Fibroblast of gingiva (primary cell): ENCODE data around the gene LARP4B.

ENCODE experiments used
- DNase-seq: peaks from one replicate; pipeline ENCODE4 v3.0.0-alpha.2; 2011; ENCODE audit warnings: low read depth

LARP4B gene

DNA sequence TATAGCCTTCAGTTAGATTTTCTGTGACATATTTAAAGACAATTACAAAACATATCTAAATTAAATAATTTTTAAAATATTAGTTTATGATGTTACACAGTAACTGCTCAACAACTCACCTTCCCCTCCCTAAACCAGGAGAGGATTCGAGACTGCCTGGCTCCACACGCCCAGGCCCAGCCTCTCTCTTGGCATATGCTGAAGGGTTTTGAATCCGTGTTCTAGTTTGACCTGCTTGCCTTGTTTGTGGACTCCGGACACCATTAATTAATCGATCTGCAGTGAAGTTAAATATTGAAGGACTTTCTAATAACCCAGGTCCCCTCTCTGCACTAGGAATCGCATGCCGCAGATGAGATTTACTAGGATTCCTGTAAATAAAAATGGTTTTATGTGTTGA, 106.6 kb downstream of the LARP4B start:
- DNase-seq = no peak

DNA sequence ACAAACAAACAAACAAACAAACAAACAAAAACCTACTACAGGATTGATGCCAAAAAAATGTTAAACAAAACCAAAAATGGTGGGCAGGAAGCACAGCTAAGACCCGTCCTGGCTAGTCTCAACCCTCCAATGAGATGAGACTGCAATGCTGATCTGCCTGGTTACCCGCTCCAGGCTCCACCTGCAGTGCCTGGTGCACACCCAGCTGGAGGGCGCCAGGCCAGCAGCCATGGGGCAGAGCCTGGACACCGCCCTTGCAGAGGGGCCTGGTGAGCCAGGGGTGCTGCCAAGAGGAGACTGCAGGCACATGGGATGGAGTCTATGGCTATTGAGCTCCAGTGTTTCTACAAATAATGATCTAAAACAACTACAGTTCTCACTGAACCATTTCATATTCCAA, 107.0 kb downstream of the LARP4B start:
- DNase-seq = no peak

DNA sequence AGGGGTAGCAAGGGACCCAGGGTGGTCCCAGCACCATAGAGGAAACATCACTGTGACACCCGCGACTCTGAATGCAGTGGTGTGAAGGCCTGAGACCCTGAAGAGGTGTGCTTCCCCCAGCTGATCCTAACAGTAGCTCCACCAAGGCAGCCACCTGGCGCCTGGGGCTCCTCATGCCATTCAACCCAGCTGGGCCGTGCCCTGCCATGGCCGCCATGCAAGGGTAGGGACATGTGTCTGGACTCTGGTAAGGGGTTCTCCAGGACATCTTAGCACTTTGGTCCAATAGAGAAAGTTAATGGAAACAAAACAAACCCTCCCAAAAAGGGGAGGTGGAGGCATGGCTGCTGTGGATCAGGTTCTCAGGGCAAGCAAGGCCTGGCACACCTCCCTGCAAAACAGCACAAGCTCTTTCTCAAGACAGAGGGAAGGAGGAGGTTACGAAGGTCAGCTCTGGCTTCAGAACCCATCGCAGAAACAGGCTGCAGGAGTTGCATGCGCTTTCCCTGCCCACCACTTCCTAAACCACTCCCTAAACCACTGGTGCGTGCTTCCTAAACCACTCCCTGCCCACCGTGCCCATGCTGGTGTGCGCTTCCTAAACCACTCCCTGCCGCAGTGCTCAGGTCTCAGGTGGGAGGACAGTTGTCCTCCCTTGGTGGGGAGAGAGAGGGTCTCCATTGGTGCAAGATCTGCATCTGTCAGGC, 108.7 kb downstream of the LARP4B start:
- no peak for DNase-seq

DNA sequence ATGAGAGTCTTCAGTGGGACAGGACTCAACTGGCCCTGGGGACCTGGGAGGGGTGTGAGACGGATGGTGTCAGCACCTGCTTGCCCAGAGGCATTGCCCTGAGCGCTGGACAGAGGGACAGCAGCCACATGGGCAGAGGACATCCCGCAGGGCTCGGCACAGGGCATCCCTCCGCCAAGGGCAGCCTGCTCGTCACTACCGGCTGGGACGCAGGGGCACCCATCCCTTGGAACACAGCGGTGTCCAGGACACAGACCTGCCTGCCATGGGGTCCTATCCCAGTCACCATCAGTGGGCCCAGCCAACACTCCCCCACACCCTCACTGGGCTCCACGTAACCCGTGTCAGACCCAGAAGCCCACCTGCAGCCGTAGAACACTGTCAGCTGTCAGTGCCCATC, 109.3 kb downstream of the LARP4B start:
- DNase-seq = no peak

DNA sequence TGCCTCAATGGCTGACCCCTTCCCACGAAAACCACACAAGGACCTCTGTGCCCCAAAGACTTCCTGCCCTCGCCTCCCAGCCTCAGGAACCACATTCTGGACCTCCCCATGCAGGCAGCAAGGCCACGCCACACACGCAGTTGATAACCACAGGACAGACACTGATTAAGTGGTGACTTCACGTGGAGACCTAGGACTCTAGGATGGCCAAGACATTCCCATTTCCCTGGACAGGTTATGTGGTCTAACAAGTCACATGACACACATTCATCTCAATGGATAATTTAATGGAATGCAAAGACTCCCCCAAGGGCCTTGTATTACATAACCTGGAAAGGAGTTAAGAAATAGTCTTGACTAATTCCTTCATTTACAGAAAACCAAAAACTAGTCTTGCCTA, 110.2 kb downstream of the LARP4B start:
- DNase-seq = peak; percentile 22

DNA sequence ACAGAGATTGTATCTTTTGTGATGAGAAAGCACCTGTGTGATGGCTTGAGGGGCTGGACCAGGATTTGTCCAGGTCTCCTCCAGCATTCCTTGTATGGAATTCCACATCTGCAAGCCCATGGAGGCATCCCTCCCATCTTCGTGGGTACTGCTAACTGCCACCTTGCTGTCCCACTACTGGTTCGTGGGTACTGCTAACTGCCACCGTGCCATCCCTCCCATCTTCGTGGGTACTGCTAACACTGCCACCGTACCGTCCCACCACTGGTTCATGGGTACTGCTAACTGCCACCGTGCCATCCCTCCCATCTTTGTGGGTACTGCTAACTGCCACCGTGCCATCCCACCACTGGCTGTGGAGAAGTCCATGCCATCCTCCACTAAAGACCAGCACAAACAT, 111.7 kb downstream of the LARP4B start:
- no peak for DNase-seq

DNA sequence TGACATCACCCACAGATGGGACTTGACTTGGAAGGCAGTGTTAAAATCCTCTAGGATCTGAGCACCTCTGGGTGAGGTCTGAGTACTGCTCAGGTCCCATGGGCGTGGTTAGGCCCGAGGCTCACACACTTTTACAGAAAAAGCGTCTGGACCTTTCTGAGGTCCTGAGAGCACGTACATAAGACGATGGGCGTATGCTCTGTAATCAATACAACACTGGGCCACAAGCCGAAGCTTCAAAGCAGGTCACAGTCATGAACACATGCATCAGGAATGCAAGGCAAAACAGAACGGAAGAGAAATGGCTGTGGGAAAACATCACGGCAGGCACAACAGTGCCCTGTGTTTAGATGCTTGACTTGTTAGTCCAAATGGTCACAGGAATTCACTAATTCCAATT, 112.2 kb downstream of the LARP4B start:
- no peak for DNase-seq

DNA sequence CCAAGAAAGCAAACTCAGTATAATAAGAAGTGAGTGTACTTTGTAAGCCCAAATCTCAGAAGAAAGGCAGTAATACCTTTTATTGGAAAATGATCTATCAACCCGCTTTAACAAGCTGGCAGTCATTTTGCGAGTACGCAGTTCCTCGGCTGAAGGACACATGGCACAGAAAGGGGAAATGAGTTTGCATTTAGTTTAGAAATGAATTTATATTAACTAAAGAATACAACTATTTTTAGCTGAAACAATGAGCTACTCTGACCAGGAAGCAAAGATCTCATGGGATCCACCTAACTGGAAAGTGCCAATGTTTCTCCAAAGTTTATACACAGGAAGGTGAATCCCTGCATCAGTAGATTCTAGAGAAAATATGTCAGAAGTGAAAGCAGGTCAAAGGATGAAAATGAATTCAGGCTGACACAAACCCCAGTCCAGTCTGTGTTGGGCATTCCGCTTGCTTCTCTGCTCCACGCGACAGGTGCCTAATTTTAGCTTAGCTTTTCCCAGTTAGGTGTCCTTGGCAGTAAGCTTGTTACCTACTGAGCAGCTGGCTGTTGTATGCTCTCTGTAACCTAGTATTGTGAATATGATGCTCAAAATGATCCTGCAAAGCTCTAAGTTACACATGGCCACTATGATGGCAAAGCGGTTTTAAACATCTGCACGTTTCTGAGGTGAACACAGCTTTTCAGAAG, 112.8 kb downstream of the LARP4B start:
- no peak for DNase-seq

DNA sequence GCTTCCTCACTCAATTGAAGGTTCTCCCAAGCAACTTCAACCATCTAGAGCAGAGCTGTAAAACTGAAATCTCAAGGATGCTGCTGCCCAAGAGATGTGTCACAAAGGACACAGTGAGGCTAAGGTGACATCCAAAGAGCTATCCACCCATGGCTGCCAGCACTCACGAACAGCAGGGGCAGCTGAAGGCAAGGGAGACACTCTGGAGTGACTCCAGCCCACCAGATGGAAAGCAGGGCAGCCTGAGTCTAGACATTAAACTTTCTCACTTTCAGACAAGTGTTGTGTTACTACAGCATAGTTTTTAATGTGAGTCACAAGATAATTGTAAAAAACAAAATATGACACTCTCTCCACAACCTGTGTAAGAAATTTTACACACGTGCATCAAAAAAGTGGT, 113.5 kb downstream of the LARP4B start:
- DNase-seq = no peak

DNA sequence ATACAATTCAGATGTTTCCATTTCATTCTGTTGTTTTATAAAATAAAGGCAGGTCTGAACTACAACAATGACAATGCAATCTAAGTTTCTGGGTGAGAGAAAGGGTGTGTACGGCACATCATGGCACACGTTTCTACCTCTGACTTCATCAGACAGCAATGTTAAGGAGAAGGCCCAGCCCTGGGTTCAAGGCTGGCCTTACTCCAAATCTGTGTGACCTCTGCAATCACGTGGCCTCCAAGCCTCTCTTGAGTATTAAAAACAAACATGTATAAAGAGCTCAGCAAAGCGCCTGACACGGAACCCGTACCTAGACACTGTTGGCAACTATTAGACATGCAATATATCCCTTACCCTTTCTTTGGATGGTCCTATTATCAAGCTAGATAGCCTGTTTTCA, 114.1 kb downstream of the LARP4B start:
- DNase-seq = no peak

DNA sequence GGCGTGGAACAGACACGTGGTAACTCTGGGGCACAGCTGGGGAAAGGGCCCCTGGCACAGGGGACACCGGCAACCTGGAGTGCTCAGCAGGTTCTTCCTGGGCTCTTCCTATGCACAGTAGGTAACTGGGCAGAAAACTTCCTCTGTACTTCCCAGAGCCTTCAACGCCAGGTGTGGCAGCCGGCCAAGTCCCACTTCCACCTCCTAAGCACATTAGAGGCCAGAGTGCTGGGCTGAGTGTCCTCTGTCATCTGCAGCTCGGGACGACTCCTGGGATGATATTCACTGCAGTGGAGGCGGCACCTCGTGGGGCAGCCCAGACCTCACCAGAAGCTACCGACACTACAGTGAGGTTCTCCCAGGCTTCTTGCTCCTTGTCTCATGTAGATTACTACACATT, 114.5 kb downstream of the LARP4B start:
- DNase-seq = no peak

DNA sequence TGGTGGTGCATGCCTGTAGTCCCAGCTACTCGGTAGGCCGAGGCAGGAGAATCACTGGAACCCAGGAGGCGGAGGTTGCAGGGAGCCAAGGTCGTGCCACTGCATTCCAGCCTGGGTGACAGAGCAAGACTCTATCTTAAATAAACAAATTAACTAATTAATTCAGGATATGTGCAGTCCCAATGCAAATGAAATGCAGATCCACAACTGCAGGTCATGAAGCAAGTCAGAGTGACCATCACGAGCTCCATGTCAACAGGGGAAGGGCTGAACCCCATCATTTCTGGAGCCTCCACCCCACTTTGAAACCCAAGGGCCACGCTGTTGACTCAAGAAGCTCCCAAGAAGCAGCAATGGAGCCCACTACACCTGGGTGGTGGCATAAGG, 115.4 kb downstream of the LARP4B start:
- no peak for DNase-seq

DNA sequence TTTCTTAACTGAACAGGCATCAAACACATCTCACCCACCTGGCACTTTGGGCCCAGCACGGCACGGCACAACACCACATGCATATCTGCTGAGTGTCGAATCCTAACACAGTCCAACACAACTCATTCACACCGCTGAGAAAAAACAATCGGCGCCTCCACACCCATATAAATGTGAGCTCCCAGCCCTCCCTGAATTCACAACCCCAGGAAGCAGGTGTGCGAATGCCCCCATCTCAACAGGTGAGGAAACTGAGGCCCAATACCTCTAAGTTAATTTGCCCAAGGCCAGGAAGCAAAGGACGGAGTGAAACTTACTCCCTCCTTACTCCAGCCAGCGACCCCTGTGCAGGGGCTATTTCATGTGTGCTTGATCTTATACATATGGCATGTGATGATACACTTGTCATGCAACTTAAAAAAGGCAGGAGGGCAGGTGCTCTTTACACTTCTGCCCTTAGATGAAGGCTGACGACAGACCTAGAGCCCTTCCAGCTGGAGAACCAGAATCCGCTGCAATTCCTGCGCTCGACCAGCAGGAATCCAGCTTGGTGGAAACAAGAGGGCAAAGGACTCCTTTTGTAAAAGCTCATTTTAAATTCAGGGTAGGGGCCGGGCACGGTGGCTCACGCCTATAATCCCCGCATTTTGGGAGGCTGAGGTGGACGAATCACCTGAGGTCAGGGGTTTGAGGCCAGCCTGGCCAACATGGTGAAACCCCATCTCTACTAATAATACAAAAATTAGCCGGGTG, 116.0 kb downstream of the LARP4B start:
- DNase-seq = no peak

DNA sequence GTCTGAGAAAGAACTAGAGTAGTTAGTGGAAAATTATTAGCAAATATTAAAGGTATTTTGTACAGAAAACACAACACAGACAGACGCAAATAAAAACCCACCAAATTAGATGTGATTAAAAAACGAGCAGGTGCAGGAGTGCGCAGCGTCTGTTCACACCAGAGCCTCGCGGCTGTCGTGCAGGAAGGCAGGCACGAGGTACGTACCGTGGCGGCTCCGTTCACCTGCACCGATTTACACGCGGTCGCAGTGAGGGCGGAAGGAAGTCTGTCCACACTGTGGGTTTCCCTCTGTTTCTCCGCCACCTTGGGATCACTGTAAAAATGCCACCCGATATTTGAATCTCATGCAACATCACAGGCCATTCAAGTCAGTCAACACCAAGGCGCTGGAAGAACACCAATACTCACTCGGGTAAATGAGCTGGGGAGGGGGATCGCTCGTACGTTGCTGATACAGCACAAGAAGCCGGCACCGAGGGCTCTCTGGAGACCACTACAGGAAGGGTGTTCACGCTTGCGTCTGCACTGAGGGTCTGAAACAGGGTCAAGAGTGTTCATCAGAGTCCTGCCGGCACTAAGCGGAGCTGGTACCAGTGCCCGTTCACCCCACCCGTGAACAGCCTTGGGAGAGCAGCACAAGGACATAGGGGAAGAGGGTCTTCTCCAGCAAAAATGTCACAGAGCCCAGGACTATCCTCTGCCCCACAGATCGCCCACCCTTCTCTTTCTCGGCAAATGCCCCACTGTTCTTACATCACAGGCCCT, 116.8 kb downstream of the LARP4B start:
- DNase-seq = no peak

DNA sequence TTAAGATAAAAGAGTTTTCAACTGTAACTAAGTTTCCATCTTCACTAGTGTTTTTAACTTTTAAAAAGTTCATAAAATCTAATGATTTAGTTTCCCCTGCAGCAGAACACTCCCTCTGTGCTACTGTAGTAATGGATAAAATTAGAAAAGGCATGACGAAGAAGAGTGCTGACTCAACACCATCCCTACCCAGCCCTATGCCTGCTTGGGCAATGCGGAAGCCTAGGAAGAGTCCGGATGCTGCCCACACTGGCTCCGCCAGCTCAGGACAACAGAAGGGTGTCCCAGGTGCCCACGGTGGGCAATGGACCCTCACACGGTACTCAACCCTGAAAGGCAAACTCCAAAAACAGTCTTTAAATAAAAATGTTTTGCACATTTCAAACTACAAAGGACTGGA, 118.2 kb downstream of the LARP4B start:
- DNase-seq = no peak

DNA sequence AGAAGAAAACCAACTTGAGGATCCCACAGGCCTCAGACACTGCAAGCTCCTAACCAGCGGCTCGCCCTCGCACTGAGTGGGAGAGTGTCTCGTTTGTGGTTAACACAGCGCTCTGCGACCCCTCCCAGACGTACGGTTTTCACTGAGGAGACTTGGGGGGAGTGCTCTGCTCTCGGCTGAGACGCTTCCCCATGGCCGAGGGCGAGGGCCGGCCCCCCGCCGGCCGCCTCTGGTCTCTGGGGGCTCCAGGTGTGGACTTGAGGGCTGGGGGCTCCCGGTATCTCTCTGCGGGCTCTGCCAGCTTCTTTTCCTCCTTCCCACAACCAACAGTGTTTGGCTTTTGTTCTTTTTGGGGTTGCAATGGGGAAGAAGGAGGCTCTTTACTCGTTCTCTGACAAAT, 118.7 kb downstream of the LARP4B start:
- no peak for DNase-seq

DNA sequence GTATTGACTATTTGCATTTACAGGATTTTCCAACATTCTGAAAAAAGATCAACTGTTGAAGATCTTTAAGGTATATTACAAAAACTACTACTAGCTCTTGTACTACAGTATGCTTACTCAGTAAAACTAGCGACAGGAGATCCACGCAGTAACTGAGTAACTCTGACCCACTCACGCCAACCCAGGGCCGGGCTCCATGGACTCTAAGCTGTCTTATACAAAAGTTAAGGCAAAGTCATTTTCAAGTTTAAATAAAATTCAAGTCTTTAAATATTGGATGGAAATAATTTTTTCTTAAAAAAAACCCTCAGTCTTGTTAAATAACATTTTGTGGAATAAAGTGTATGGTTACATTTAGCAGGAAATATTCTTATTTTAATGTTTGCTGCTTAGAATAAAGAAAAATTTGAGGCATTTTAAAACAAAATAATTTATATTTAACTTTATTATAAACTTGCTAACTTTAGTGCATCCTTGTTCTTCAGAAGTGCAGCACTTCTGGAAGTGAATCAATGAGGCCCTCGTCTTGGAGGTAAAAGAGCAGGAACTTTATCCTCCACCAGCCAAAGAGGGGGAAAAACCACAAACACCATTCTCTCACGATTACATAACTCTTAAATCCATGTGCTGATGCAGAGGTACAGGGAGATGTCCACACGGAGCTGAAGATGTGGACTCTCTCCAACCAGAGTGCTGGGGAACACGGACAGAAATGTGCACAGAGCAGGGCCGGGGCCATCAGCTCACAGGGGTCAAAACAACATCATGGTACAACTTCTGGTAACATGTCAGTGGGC, 119.9 kb downstream of the LARP4B start:
- DNase-seq = no peak

DNA sequence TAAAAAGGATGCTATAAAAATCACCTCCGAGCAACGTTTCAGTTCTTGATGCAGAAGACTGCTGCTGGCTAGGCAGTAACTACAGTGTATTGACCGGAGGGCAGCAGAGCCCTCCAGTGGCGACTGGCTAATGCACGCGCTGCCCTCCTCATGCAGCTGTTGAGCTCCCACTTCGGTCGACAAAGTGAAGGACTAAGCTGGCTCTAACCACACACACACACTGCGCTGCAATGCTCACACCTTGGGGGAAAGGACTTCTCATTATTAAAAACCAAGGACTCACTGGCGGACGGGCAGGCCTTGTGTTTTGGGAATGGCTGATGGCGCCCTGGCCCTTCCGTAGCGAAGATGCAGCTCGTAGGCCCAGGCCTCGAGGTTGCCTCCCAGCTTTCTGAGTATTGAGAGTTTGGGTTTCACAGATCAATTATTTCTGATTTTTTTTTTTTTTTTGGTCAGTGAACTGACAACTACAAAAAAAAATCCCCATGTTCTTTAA, 121.1 kb downstream of the LARP4B start:
- no peak for DNase-seq

DNA sequence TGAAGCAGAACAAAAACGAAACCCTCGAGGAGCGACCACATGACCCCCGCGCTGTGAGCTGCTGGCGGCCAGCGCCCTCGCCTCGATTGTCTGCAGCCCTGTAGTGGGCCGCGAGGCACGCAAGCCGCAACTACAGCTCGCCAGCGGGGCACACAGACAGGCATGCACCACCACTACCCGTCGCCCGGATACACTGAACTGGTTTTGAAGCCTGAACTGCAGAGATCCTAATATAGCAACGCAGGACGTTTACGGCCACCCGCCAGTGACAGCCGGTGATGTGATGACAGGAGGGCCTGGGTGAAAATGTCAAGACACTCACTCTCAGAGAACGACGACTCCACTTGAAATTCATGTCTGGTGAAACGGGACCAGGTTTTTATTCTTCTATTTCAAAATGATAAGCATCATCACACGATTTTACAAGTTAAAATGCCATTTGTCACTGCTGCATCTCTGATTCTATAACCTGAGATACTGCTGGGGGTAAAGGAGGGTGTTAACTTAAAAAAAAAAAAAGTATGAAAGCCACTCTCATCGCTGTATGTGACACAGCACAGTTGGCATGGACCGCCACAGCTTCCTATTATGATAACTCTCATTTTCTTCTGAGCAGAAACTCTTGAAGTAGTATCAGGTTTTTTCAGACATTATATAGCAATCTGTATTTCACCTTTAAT, 121.7 kb downstream of the LARP4B start:
- DNase-seq = no peak

DNA sequence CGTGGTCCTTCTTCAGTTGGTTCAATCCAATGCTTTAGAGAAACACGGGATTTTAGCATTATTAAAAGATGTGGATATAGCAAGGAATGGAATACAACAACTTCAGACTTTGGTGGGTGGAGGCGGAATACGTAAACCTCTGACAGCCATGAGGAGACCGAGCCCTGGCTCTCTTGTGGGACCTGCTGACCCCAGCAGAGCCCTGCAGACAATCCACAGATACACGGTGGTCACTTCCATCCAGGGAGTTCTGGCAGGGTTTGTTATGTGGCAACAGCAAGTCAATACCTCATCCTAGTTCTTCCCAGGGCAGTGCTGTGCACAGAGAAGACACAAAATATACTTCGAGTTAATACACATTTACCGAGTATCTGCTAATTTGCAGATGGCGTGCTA, 123.5 kb downstream of the LARP4B start:
- DNase-seq = no peak
